Measurements from ENCODE around the gene EGLN3.
A peak's percentile ranks its signal among the peaks of the same experiment; 100 is the strongest.
"Not testable (repeated sequence)": the region's sequence is repeated elsewhere in the genome, so short reads cannot be mapped to it uniquely, and the experiment has no call there.

Gene EGLN3

GRCh38 chr14:33950320-33951182, at the start of gene EGLN3:
Gene EGLN3 (minus strand): TSS chr14:33951074. CDS start chr14:33950752, 322 bp downstream.
- peak in 1 of 2 donors; percentile 3 for DNase-seq (ENCODE audit: low read depth in 2 of 2, low spot score in 1 of 2)

- no peak for DNase-seq (ENCODE audit: low read depth in 2 of 2, low spot score in 1 of 2)
These were observed 49.5 kb upstream of the EGLN3 start for GRCh38 chr14:34000396-34000795.

- DNase-seq (ENCODE audit: low read depth in 2 of 2, low spot score in 1 of 2) = no peak
These were observed 49.0 kb upstream of the EGLN3 start for GRCh38 chr14:33999771-34000291.

GRCh38 chr14:33997611-33998010, 46.7 kb upstream of the EGLN3 start:
- DNase-seq (ENCODE audit: low read depth in 2 of 2, low spot score in 1 of 2) = no peak

GRCh38 chr14:33996462-33996861, 45.6 kb upstream of the EGLN3 start:
- no peak for DNase-seq (ENCODE audit: low read depth in 2 of 2, low spot score in 1 of 2)

- no peak for DNase-seq (ENCODE audit: low read depth in 2 of 2, low spot score in 1 of 2)
These were observed 42.4 kb upstream of the EGLN3 start for GRCh38 chr14:33993246-33993645.

GRCh38 chr14:33992274-33993007, 41.6 kb upstream of the EGLN3 start:
- DNase-seq (ENCODE audit: low read depth in 2 of 2, low spot score in 1 of 2) = no peak

- no peak for DNase-seq (ENCODE audit: low read depth in 2 of 2, low spot score in 1 of 2)
These were observed 39.9 kb upstream of the EGLN3 start for GRCh38 chr14:33990790-33991189.

- DNase-seq (ENCODE audit: low read depth in 2 of 2, low spot score in 1 of 2) = no peak
These were observed 36.7 kb upstream of the EGLN3 start for GRCh38 chr14:33987565-33988080.

- DNase-seq (ENCODE audit: low read depth in 2 of 2, low spot score in 1 of 2) = no peak
These were observed 35.9 kb upstream of the EGLN3 start for GRCh38 chr14:33986804-33987203.

GRCh38 chr14:33985242-33985641, 34.4 kb upstream of the EGLN3 start:
- no peak for DNase-seq (ENCODE audit: low read depth in 2 of 2, low spot score in 1 of 2)

GRCh38 chr14:33979613-33980276, 28.9 kb upstream of the EGLN3 start:
- DNase-seq (ENCODE audit: low read depth in 2 of 2, low spot score in 1 of 2) = no peak

GRCh38 chr14:33978892-33979612, 28.2 kb upstream of the EGLN3 start:
- DNase-seq (ENCODE audit: low read depth in 2 of 2, low spot score in 1 of 2) = no peak

- no peak for DNase-seq (ENCODE audit: low read depth in 2 of 2, low spot score in 1 of 2)
These were observed 21.8 kb upstream of the EGLN3 start for GRCh38 chr14:33972583-33973081.

- not testable (repeated sequence) for DNase-seq (ENCODE audit: low read depth in 2 of 2, low spot score in 1 of 2)
These were observed 19.0 kb upstream of the EGLN3 start for GRCh38 chr14:33969846-33970245.

GRCh38 chr14:33968722-33969121, 17.8 kb upstream of the EGLN3 start:
- no peak for DNase-seq (ENCODE audit: low read depth in 2 of 2, low spot score in 1 of 2)

- DNase-seq (ENCODE audit: low read depth in 2 of 2, low spot score in 1 of 2) = no peak
These were observed 16.3 kb upstream of the EGLN3 start for GRCh38 chr14:33967138-33967537.

- DNase-seq (ENCODE audit: low read depth in 2 of 2, low spot score in 1 of 2) = no peak
These were observed 15.4 kb upstream of the EGLN3 start for GRCh38 chr14:33966276-33966675.

GRCh38 chr14:33964599-33965317, 13.9 kb upstream of the EGLN3 start:
- no peak for DNase-seq (ENCODE audit: low read depth in 2 of 2, low spot score in 1 of 2)

- no peak for DNase-seq (ENCODE audit: low read depth in 2 of 2, low spot score in 1 of 2)
These were observed 13.0 kb upstream of the EGLN3 start for GRCh38 chr14:33963892-33964291.
